ENCODE data around the gene ACOT8. TPM values are rescaled to one million over a fixed set of nuclear protein-coding genes. Genes with fewer than 3 reads are reported as not detected.
A peak's percentile ranks its signal among the peaks of the same experiment; 100 is the strongest.

ACOT8 gene
- total and polyA plus RNA-seq, 2 of the 8 experiments (the other 6 are each of a cell fraction or from before 2014, with no cell fraction given): 37.6 to 88.8 TPM

DNA sequence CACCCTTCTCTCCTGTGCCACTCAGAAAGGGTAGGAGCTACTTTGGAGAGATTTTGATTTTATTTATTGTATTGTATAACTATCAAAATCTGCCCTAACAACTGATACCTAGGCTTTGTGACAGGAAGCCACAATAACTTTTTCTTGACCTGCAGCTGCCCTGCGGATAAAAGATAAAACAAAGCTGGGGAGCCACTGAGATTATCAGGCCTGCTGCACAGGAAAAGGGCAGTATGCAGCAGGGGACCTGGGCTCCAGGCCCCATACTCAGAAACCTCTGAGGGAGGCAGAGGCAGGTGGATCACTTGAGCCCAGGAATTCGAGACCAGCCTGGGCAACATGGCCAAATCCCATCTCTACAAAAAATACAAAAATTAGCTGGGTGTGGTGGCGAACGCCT lies 24.6 kb downstream of the ACOT8 start:
- Histone ChIP-seq H3K79me1 (ENCODE audit: low read depth, low read length) (peaks cover 9% of the 10 kb centered on the region), H3K9ac (replicated peaks in 1 of 4; ENCODE audit: extremely low read depth in 1 of 4, low read depth in 3 of 4, low read length in 3 of 4) (no peak overlapping the region), H4K8ac (ENCODE audit: extremely low read depth, insufficient read depth, low read length) (no peak overlapping the region), H3K9me3 (ENCODE audit: insufficient read depth in 2 of 2, low read depth in 1 of 2, low read length in 1 of 2) (no peaks in the 10 kb centered on the region), H4K5ac (ENCODE audit: insufficient read length, low read depth, low read length) (no peak overlapping the region), H2AFZ (ENCODE audit: low read length) (no peak overlapping the region), H3K79me2 (ENCODE audit: control insufficient read depth in 1 of 2, insufficient read depth in 2 of 2, low read length in 2 of 2) (peaks cover 0 to 11% of the 10 kb centered on the region in 2 experiments; a peak in 1 of 4 replicates), H3K4me3 (ENCODE audit: extremely low read depth in 1 of 4, insufficient read depth in 2 of 4, low read depth in 3 of 4, low read length in 4 of 4) (no peak overlapping the region), H3K36me3 (ENCODE audit: control insufficient read depth in 2 of 4, insufficient read depth in 4 of 4, low read length in 3 of 4) (peaks cover 0 to 5% (median 0%) of the 10 kb centered on the region in 4 experiments; a peak in 1 of 8 replicates), H3K4ac (replicated peaks; ENCODE audit: insufficient read length, low read depth, low read length) (no peak overlapping the region), H3K27ac (ENCODE audit: low read depth, low read length) (no peak overlapping the region), H2BK120ac (replicated peaks; ENCODE audit: low read depth, low read length) (no peak overlapping the region), H3K14ac (ENCODE audit: insufficient read length) (no peak overlapping the region), H3K56ac (replicated peaks; ENCODE audit: insufficient read length, low read depth, low read length) (no peak overlapping the region), H2AK5ac (ENCODE audit: low read depth, low read length) (no peak overlapping the region), H2BK12ac (ENCODE audit: low read depth, low read length) (no peak overlapping the region), H2BK5ac (ENCODE audit: low read depth, low read length) (no peak overlapping the region), H3K18ac (ENCODE audit: extremely low read depth, low read length) (no peak overlapping the region), H4K91ac (replicated peaks; ENCODE audit: insufficient read length, low read length) (no peak overlapping the region), H4K20me1 (replicated peaks in 1 of 2; ENCODE audit: control insufficient read depth in 1 of 2, insufficient read depth in 2 of 2, low read length in 2 of 2) (peaks cover 0 to 4% of the 10 kb centered on the region in 2 experiments), H3K27me3 (replicated peaks in 1 of 4; ENCODE audit: control insufficient read depth in 3 of 4, extremely low read depth in 1 of 4, insufficient read depth in 3 of 4, low read length in 3 of 4) (no peaks in the 10 kb centered on the region), H2BK15ac (ENCODE audit: low read length) (no peak overlapping the region), H3K4me1 (replicated peaks in 1 of 4; ENCODE audit: control insufficient read depth in 3 of 4, insufficient read depth in 4 of 4, low read length in 3 of 4) (peaks cover 0 to 17% (median 8%) of the 10 kb centered on the region in 4 experiments; a peak in 6 of 7 replicates), H3K4me2 (ENCODE audit: insufficient read depth in 1 of 2, low read depth in 2 of 2, low read length in 2 of 2) (peak overlapping the region in 1 of 2 experiments; percentile 88; a peak in 1 of 4 replicates), H3K23ac (ENCODE audit: insufficient read length) (no peak overlapping the region), H3K23me2 (ENCODE audit: low read depth, low read length) (peaks cover 8% of the 10 kb centered on the region; the same call in 1 of the 2 replicates), H2BK20ac (ENCODE audit: low read length) (no peak overlapping the region; the same call in 1 of the 2 replicates)
- WGBS, 2 experiments (ENCODE audit: extremely low coverage in 1 of 2, insufficient coverage in 1 of 2, insufficient read length in 1 of 2, insufficient replicate concordance in 2 of 2, low coverage in 1 of 2, low lambda C conversion rate in 2 of 2, missing lambda C conversion rate in 1 of 2): 86% methylated on average over 4 of the region's 4 CpGs; no CpG with 5 or more reads in 1 of the 2 experiments
- no peak for DNase-seq (ENCODE audit: low read depth in 1 of 2, low spot score in 2 of 2)
- no peak for FAIRE-seq
- POLR2A ChIA-PET (ENCODE audit: partially characterized antibody): interaction anchor here (1.1 to 13.8 kb wide), 10 partner anchors 9 to 139 kb away, joined by 3 to 178 read pairs (median 27); partner anchors contain the start of genes ACOT8, PCIF1, UBE2C and ZNF335
- CTCF ChIA-PET (ENCODE audit: partially characterized antibody): interaction anchor here (0.7 to 2.1 kb wide), 4 partner anchors 10 to 244 kb away, joined by 3 to 5 read pairs (median 4); no protein-coding TSS in a partner anchor
- TF ChIP-seq, protein P1, sequence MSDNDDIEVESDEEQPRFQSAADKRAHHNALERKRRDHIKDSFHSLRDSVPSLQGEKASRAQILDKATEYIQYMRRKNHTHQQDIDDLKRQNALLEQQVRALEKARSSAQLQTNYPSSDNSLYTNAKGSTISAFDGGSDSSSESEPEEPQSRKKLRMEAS (IDR thresholded peaks at IDR 0.05): no peak
- no peak for TF ChIP-seq BACH1 (IDR thresholded peaks at IDR 0.05; ENCODE audit: low read length)
- no peak for TF ChIP-seq RAD21 (IDR thresholded peaks at IDR 0.05 in 1 of 2, conservative IDR thresholded peaks at IDR 0.05 in 1 of 2; ENCODE audit: low read depth in 2 of 2, low read length in 2 of 2)
- TF ChIP-seq JUN (IDR thresholded peaks at IDR 0.05; ENCODE audit: low read depth, low read length): no peak
- TF ChIP-seq SP2 (IDR thresholded peaks at IDR 0.05; ENCODE audit: low read length): no peak
- TF ChIP-seq TCF12 (IDR thresholded peaks at IDR 0.05; ENCODE audit: low read depth, low read length): no peak
- TF ChIP-seq RXRA (IDR thresholded peaks at IDR 0.05; ENCODE audit: insufficient read depth, low read depth, low read length): no peak
- TF ChIP-seq, protein P2, sequence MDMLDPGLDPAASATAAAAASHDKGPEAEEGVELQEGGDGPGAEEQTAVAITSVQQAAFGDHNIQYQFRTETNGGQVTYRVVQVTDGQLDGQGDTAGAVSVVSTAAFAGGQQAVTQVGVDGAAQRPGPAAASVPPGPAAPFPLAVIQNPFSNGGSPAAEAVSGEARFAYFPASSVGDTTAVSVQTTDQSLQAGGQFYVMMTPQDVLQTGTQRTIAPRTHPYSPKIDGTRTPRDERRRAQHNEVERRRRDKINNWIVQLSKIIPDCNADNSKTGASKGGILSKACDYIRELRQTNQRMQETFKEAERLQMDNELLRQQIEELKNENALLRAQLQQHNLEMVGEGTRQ (IDR thresholded peaks at IDR 0.05; ENCODE audit: low read length): no peak
- TF ChIP-seq SRF (IDR thresholded peaks at IDR 0.05; ENCODE audit: low read depth, low read length): no peak
- TF ChIP-seq BRCA1 (IDR thresholded peaks at IDR 0.05; ENCODE audit: low read depth, low read length): no peak
- TF ChIP-seq RNF2 (IDR thresholded peaks at IDR 0.05; ENCODE audit: borderline replicate concordance, low read depth, low read length, missing control alignments, poor library complexity, severe bottlenecking): no peak
- TF ChIP-seq POLR2A (IDR thresholded peaks at IDR 0.05; ENCODE audit: control extremely low read depth in 1 of 2, low read depth in 2 of 2, low read length in 2 of 2): no peak

Data from H1 (cell line).